Nephron progenitor cell (in vitro differentiated cells): ENCODE data around the gene APBB2.
A peak's percentile ranks its signal among the peaks of the same experiment; 100 is the strongest.

Source experiments
- DNase-seq: peaks from one replicate; pipeline ENCODE4 v3.0.0; 2021
- H3K27ac Mint-ChIP-seq: 2 replicates; pipeline ENCODE4 v1.8.0; 2021; ENCODE audit warnings: mild to moderate bottlenecking, moderate library complexity, mixed read lengths
- H3K27me3 Mint-ChIP-seq: 2 replicates; pipeline ENCODE4 v1.8.0; 2021; ENCODE audit warnings: mild to moderate bottlenecking, low read depth, mixed read lengths; ENCODE audit not compliant: poor library complexity
- H3K36me3 Mint-ChIP-seq: 2 replicates; pipeline ENCODE4 v1.8.0; 2021; ENCODE audit warnings: low read depth, mixed read lengths
- H3K4me1 Mint-ChIP-seq: 2 replicates; pipeline ENCODE4 v1.8.0; 2021; ENCODE audit warnings: mixed read lengths
- H3K4me3 Mint-ChIP-seq: 2 replicates; pipeline ENCODE4 v1.8.0; 2021; ENCODE audit warnings: mild to moderate bottlenecking, moderate library complexity, mixed read lengths
- H3K9me3 Mint-ChIP-seq: 2 replicates; pipeline ENCODE4 v1.8.0; 2021; ENCODE audit warnings: mild to moderate bottlenecking, moderate library complexity, mixed read lengths
- TF ChIP-seq, protein P1 (sequence below): fragments of 200-600 bp; sonication (generic); IDR thresholded peaks from 2 replicates; pipeline ENCODE4 v1.5.0; 2021; ENCODE audit warnings: antibody characterized with exemption

The APBB2 gene

DNA sequence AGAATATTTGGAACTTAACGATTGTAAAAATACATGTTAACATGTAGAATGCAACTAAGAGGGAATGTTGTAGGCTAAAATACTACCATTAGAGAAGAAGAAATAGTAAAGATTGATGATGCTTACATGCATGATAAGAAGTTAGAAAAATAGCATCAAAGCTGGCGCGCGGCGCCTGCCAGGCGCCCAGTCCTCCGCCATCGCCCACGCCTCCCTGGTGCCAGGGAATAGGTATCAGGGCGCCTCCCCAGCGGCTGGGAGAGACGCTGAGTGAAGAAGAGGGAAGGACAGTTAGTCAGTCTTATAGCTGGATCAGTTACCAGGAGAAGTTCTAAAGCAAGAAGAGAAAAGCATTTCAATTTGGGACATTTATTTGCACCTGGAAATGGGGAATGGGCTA is 428.6 kb downstream of the APBB2 start:
- H3K4me3 Mint-ChIP-seq: no peak overlapping the region
- no peaks in the 10 kb centered on the region for H3K4me1 Mint-ChIP-seq
- no peaks in the 10 kb centered on the region for H3K27me3 Mint-ChIP-seq
- H3K9me3 Mint-ChIP-seq: peaks cover 7% of the 10 kb centered on the region
- TF ChIP-seq, protein P1, sequence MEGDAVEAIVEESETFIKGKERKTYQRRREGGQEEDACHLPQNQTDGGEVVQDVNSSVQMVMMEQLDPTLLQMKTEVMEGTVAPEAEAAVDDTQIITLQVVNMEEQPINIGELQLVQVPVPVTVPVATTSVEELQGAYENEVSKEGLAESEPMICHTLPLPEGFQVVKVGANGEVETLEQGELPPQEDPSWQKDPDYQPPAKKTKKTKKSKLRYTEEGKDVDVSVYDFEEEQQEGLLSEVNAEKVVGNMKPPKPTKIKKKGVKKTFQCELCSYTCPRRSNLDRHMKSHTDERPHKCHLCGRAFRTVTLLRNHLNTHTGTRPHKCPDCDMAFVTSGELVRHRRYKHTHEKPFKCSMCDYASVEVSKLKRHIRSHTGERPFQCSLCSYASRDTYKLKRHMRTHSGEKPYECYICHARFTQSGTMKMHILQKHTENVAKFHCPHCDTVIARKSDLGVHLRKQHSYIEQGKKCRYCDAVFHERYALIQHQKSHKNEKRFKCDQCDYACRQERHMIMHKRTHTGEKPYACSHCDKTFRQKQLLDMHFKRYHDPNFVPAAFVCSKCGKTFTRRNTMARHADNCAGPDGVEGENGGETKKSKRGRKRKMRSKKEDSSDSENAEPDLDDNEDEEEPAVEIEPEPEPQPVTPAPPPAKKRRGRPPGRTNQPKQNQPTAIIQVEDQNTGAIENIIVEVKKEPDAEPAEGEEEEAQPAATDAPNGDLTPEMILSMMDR: no peak
- H3K36me3 Mint-ChIP-seq: peaks cover 17% of the 10 kb centered on the region
- H3K27ac Mint-ChIP-seq: no peak overlapping the region
- DNase-seq: no peak

DNA sequence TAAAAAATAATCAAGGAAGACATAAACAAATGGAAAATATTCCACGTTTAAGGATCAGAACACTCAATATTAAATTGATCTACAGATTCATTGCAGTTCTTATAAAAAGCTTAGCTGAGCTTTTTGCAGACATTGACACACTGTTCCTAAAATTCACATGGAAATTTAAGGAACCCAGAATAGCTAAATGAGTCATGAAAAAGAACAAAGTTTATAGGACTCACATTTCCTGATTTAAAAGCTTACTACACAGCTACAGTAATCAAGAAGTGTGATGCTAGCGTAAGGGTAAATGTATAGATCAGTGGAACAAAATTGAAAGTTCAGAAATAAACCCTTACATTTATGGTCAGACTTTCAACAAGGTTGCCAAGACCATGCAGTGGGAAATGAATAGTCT is 431.5 kb downstream of the APBB2 start:
- no peak for DNase-seq
- H3K4me3 Mint-ChIP-seq: no peak overlapping the region
- peaks cover 34% of the 10 kb centered on the region for H3K36me3 Mint-ChIP-seq
- H3K27ac Mint-ChIP-seq: no peak overlapping the region
- H3K9me3 Mint-ChIP-seq: peaks cover 19% of the 10 kb centered on the region
- TF ChIP-seq, protein P1: no peak
- H3K27me3 Mint-ChIP-seq: no peaks in the 10 kb centered on the region
- H3K4me1 Mint-ChIP-seq: no peaks in the 10 kb centered on the region

DNA sequence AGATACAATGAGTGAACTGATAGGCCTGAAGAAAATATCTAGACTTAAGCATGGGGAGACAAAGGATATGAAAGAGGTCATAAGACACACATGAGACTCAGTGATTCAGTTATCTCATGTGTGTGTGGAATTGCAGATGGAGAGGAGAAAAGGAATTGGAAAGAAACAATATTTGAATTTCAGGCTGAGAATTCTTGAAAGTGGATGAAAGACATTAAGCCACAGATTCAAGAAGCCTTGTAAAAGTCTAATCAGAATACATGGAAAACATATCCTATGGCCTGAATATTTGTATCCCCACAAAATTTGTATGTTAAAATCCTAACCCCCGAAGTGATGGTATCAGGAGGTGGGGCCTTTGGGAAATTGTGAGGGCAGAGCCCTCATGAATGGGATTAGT is 436.3 kb downstream of the APBB2 start:
- TF ChIP-seq, protein P1: no peak
- H3K9me3 Mint-ChIP-seq: peaks cover 21% of the 10 kb centered on the region
- no peaks in the 10 kb centered on the region for H3K4me1 Mint-ChIP-seq
- no peak for DNase-seq
- H3K4me3 Mint-ChIP-seq: no peak overlapping the region
- no peak overlapping the region for H3K27ac Mint-ChIP-seq
- H3K36me3 Mint-ChIP-seq: peaks cover 37% of the 10 kb centered on the region
- no peaks in the 10 kb centered on the region for H3K27me3 Mint-ChIP-seq

DNA sequence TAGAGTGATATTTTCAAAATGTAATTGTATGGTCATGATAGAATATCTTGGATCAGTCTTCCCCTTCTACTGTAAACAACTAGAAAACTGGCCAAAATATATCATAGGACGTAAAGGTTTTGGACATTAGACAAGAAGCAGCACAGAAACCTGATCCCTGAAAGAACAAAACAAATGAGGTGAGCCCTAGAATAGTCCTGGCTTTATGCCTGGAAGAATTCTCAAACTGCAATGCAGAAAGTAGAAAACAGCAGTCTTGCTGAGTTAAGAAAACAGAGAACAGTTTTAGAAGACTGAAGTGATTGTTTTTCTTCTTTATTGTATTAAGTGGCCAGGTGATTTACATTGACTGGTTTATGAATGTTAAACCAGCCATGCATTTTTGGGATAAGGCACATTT is 445.1 kb downstream of the APBB2 start:
- peaks cover 9% of the 10 kb centered on the region for H3K4me1 Mint-ChIP-seq
- H3K36me3 Mint-ChIP-seq: peaks cover 18% of the 10 kb centered on the region
- peaks cover 3% of the 10 kb centered on the region for H3K9me3 Mint-ChIP-seq
- peak overlapping the region; percentile 62 for H3K27ac Mint-ChIP-seq
- DNase-seq: no peak
- H3K27me3 Mint-ChIP-seq: no peaks in the 10 kb centered on the region
- H3K4me3 Mint-ChIP-seq: no peak overlapping the region
- TF ChIP-seq, protein P1: no peak

DNA sequence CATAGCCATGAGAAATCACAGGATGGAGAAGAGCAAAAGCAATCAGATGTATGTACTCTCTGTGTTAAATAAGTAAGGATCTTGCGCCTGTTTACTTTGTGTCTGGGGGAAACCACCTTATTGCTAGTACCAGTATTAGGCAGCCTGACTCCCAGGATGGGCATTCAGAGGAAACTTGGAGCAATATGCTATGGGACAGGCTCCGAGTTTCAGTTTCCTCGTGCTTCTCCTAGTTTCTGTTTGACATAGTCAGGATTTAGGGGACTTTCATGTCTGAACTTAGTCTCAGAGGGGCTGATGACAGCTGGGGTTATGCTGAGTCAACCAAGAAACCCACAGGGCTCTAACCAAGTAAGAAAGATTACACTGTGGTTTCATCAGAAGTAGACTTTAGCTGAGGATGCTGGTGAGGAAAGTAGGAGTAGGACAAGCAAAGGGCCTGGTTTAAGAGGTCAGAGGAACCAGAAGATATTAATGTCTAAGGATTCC is 451.1 kb downstream of the APBB2 start:
- H3K27me3 Mint-ChIP-seq: peaks cover 4% of the 10 kb centered on the region
- peaks cover 31% of the 10 kb centered on the region for H3K36me3 Mint-ChIP-seq
- peaks cover 3% of the 10 kb centered on the region for H3K9me3 Mint-ChIP-seq
- no peak overlapping the region for H3K4me3 Mint-ChIP-seq
- no peak overlapping the region for H3K27ac Mint-ChIP-seq
- TF ChIP-seq, protein P1: no peak
- no peaks in the 10 kb centered on the region for H3K4me1 Mint-ChIP-seq
- DNase-seq: no peak
